ENCODE results near the gene MYRF. TPM values are rescaled to one million over a fixed set of nuclear protein-coding genes. Genes with fewer than 3 reads are reported as not detected.

Gene MYRF
- total and polyA plus RNA-seq, 2 donors (not counting 1 experiment from before 2014, with no cell fraction given): 0.27 to 0.34 TPM

DNA sequence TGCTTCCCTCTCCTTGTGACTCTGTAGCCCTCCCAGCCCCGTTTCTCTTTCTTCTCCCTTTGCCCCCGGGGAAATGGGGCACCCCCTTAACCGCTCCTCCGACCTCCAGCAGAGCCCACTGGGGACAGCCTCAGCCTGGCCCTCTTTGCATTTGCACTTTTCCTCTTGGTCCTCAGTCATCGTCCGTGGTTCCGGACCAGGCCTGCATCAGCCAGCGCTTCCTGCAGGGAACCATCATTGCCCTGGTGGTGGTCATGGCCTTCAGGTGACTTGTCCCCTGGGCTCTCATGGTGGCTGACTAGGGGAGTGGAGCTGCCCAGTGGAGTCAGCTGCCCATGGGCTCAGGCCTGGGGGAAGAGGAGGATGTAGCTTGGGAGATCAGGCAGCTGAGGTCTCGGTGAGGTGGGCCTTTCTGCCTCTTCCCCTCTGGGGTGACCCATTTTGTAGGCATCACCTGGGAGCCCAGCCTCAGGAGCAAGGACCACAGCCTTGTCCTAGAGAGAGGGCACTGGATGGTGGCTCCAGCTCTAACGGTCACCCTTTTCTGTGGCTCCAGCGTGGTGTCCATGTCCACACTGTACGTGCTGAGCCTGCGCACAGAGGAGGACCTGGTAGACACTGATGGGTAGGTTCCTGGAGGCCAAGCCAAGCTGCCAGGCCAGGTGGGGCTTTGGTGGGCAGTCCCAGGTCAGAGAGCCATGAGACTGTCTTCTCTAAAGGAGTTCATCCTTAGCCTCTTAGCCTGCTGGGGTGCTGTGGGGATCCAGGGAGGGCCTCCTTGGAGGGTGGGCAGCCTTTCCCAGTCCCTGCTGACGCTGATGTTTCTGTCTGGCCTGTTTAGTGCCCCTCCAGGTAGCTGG is 27.5 kb downstream of the MYRF start:
- intact Hi-C loops (cut with micrococcal nuclease): no loop called here
- Histone ChIP-seq H3K4me2 (replicated peaks; ENCODE audit: low read depth, low read length, poor library complexity, severe bottlenecking) (no peak overlapping the region), H3K4me1 (ENCODE audit: control insufficient read depth in 2 of 2, insufficient read depth in 2 of 2, low read length in 2 of 2) (peaks cover 12 to 13% of the 10 kb centered on the region in 2 donors), H3K27ac (ENCODE audit: low read length in 2 of 2) (no peak overlapping the region), H3K27me3 (replicated peaks in 1 of 4; ENCODE audit: control extremely low read depth in 1 of 4, control insufficient read depth in 3 of 4, insufficient read depth in 4 of 4, low read length in 3 of 4) (peaks cover 0 to 8% (median 0%) of the 10 kb centered on the region in 4 experiments), H3K79me2 (ENCODE audit: control insufficient read depth, insufficient read depth, low read length) (no peaks in the 10 kb centered on the region), H4K20me1 (ENCODE audit: control insufficient read depth, insufficient read depth, low read length, poor library complexity, severe bottlenecking) (no peaks in the 10 kb centered on the region), H2AFZ (ENCODE audit: insufficient read depth, low read depth, low read length, poor library complexity, severe bottlenecking) (no peak overlapping the region), H3K9me3 (ENCODE audit: control extremely low read depth in 1 of 3, control insufficient read depth in 2 of 3, insufficient read depth in 1 of 3, low read length in 2 of 3) (no peaks in the 10 kb centered on the region), H3K4me3 (ENCODE audit: control extremely low read depth in 1 of 5, extremely low read depth in 1 of 5, insufficient read depth in 1 of 5, low read depth in 2 of 5, low read length in 4 of 5) (no peak overlapping the region), H3K36me3 (replicated peaks in 1 of 2; ENCODE audit: control extremely low read depth in 1 of 2, control insufficient read depth in 1 of 2, extremely low read depth in 1 of 2, insufficient read depth in 2 of 2, low read length in 1 of 2) (no peaks in the 10 kb centered on the region), H3K9ac (ENCODE audit: low read length) (no peak overlapping the region)
- Mint-ChIP-seq H3K4me1 (peaks cover 17% of the 10 kb centered on the region), H3K27me3 (peaks cover 12% of the 10 kb centered on the region), H3K9me3 (ENCODE audit: insufficient read depth) (no peaks in the 10 kb centered on the region), H3K4me3 (no peak overlapping the region), H3K27ac (no peak overlapping the region)
- 85% methylated on average over 14 of the region's 14 CpGs for WGBS (ENCODE audit: insufficient coverage)
- ChIA-PET CTCF (interaction anchor here (0.9 to 2.6 kb wide), 2 partner anchors 8 to 17 kb away, joined by 3 to 11 read pairs; no protein-coding TSS in a partner anchor), POLR2A (no interaction called here)
- ATAC-seq (ENCODE audit: low read depth) (no peak), DNase-seq (no peak)
- TF ChIP-seq, protein P1, sequence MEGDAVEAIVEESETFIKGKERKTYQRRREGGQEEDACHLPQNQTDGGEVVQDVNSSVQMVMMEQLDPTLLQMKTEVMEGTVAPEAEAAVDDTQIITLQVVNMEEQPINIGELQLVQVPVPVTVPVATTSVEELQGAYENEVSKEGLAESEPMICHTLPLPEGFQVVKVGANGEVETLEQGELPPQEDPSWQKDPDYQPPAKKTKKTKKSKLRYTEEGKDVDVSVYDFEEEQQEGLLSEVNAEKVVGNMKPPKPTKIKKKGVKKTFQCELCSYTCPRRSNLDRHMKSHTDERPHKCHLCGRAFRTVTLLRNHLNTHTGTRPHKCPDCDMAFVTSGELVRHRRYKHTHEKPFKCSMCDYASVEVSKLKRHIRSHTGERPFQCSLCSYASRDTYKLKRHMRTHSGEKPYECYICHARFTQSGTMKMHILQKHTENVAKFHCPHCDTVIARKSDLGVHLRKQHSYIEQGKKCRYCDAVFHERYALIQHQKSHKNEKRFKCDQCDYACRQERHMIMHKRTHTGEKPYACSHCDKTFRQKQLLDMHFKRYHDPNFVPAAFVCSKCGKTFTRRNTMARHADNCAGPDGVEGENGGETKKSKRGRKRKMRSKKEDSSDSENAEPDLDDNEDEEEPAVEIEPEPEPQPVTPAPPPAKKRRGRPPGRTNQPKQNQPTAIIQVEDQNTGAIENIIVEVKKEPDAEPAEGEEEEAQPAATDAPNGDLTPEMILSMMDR (IDR thresholded peaks at IDR 0.05): no peak
- TF ChIP-seq EZH2 (IDR thresholded peaks at IDR 0.05; ENCODE audit: borderline replicate concordance, insufficient read depth, low read depth, low read length, poor library complexity, severe bottlenecking): no peak

DNA sequence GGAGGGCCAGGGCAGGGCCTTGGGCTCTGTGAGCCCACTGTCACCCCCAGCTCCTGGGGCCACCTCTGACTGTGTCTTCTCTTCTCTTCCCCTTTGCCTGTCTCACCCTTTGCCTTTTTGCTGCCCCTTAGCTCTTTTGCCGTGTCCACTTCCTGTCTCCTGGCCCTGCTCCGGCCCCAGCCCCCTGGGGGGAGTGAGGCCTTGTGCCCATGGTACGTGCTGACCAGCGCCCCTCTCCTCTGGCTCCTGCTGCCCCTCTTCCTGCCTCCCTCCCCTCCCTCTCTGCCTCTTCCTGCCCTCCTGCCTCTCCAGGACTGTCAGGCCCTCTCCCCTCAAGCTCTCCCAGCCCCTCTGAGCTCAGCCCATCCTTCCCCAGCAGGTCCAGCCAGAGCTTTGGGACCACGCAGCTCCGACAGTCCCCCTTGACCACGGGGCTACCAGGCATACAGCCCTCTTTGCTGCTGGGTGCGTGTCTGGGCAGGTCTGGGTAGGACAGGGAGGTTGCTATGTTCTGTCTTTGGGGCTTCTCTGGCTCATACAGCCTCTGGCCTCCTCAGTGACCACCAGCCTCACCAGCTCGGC is 28.2 kb downstream of the MYRF start:
- no peak overlapping the region for H3K4me2 ChIP-seq (replicated peaks; ENCODE audit: low read depth, low read length, poor library complexity, severe bottlenecking)
- H3K27me3 ChIP-seq (replicated peaks in 1 of 4; ENCODE audit: control extremely low read depth in 1 of 4, control insufficient read depth in 3 of 4, insufficient read depth in 4 of 4, low read length in 3 of 4): peaks cover 0 to 8% (median 0%) of the 10 kb centered on the region in 4 experiments
- ChIA-PET POLR2A (no interaction called here), CTCF (interaction anchor here (1.0 to 2.6 kb wide), 3 partner anchors 10 to 30 kb away, joined by 3 to 11 read pairs (median 4); no protein-coding TSS in a partner anchor)
- no peaks in the 10 kb centered on the region for H3K36me3 ChIP-seq (replicated peaks in 1 of 2; ENCODE audit: control extremely low read depth in 1 of 2, control insufficient read depth in 1 of 2, extremely low read depth in 1 of 2, insufficient read depth in 2 of 2, low read length in 1 of 2)
- TF ChIP-seq, protein P1 (IDR thresholded peaks at IDR 0.05): no peak
- intact Hi-C loops (cut with micrococcal nuclease): no loop called here
- H3K27ac Mint-ChIP-seq: no peak overlapping the region
- no peak overlapping the region for H3K27ac ChIP-seq (ENCODE audit: low read length in 2 of 2)
- H2AFZ ChIP-seq (ENCODE audit: insufficient read depth, low read depth, low read length, poor library complexity, severe bottlenecking): no peak overlapping the region
- WGBS (ENCODE audit: insufficient coverage): 82% methylated on average over 9 of the region's 9 CpGs
- no peaks in the 10 kb centered on the region for H3K9me3 ChIP-seq (ENCODE audit: control extremely low read depth in 1 of 3, control insufficient read depth in 2 of 3, insufficient read depth in 1 of 3, low read length in 2 of 3)
- H3K4me1 ChIP-seq (ENCODE audit: control insufficient read depth in 2 of 2, insufficient read depth in 2 of 2, low read length in 2 of 2): peaks cover 12 to 13% of the 10 kb centered on the region in 2 donors
- no peaks in the 10 kb centered on the region for H4K20me1 ChIP-seq (ENCODE audit: control insufficient read depth, insufficient read depth, low read length, poor library complexity, severe bottlenecking)
- H3K9ac ChIP-seq (ENCODE audit: low read length): no peak overlapping the region
- peaks cover 17% of the 10 kb centered on the region for H3K4me1 Mint-ChIP-seq
- H3K9me3 Mint-ChIP-seq (ENCODE audit: insufficient read depth): no peaks in the 10 kb centered on the region
- H3K4me3 Mint-ChIP-seq: no peak overlapping the region
- no peak overlapping the region for H3K4me3 ChIP-seq (ENCODE audit: control extremely low read depth in 1 of 5, extremely low read depth in 1 of 5, insufficient read depth in 1 of 5, low read depth in 2 of 5, low read length in 4 of 5)
- DNase-seq (no peak), ATAC-seq (ENCODE audit: low read depth) (no peak)
- no peaks in the 10 kb centered on the region for H3K79me2 ChIP-seq (ENCODE audit: control insufficient read depth, insufficient read depth, low read length)
- peaks cover 8% of the 10 kb centered on the region for H3K27me3 Mint-ChIP-seq

Measured in B cell (primary cell).